ENCODE results near the gene HK1. TPM values are rescaled to one million over a fixed set of nuclear protein-coding genes. Genes with fewer than 3 reads are reported as not detected.

HK1 gene
- total and polyA plus RNA-seq, 7 experiments from 2014 or later, result 60.1 to 144 (median 83.8) TPM

DNA sequence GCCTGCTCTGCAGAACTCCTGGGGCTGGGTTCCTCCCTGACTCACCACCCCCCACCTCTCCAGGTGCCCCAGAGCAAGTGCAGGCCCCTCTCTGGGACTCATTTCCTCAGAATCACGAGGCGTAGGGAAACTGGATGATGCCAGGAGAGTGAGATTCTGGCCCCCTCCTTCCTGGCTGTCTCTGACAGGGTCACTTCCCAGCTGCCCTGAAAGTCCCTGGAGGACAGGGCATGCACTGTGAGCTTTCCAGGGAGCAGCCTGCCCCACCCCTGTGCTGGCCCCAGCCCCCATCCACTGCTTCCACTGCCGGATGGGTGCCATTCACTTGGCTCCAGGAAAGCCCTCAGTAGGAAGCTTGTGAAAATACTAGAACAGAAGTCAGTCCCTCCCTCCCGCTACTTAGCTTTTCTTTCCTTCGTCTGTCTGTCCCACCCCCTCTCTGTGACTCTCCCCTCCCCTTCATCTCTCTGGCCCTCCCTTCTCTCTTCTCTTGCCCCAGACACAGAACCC is 128.1 kb downstream of the HK1 start:
- Histone ChIP-seq H3K27me3 (ENCODE audit: control insufficient read depth in 2 of 2, insufficient read depth in 2 of 2, low read length in 2 of 2) (no peaks in the 10 kb centered on the region), H3K9me3 (ENCODE audit: control insufficient read depth in 2 of 3, low read length in 3 of 3) (no peaks in the 10 kb centered on the region), H3K27ac (ENCODE audit: low read depth, low read length) (no peak overlapping the region), H3K36me3 (ENCODE audit: control insufficient read depth in 2 of 3, insufficient read depth in 3 of 3, low read length in 3 of 3) (peaks cover 0 to 20% (median 0%) of the 10 kb centered on the region in 3 experiments), H3K4me1 (ENCODE audit: control insufficient read depth in 2 of 2, insufficient read depth in 2 of 2, low read length in 2 of 2) (peaks cover 13 to 14% of the 10 kb centered on the region in 2 donors), H3K4me3 (ENCODE audit: low read length) (no peak overlapping the region)
- Mint-ChIP-seq H3K4me1 (peaks cover 14 to 23% (median 20%) of the 10 kb centered on the region in 7 donors), H3K27me3 (no peaks in the 10 kb centered on the region), H3K36me3 (peaks cover 0 to 24% (median 11%) of the 10 kb centered on the region in 5 donors), H3K9me3 (peaks cover 0 to 1% (median 0%) of the 10 kb centered on the region in 11 donors), H3K4me3 (no peak overlapping the region), H3K27ac (peak overlapping the region; percentile 38 to 77 (median 66))
- intact Hi-C loops (cut with micrococcal nuclease), result loop anchor here in 1 of 2 donors (5.0 kb wide), 3 partner anchors 399 to 1644 kb away; no protein-coding TSS in a partner anchor
- POLR2A ChIA-PET, result interaction anchor here (0.7 to 3.2 kb wide), 3 partner anchors 88 to 179 kb away, joined by 3 to 6 read pairs (median 3); no protein-coding TSS in a partner anchor
- no peak for ATAC-seq
- DNase-seq, result no peak
- CTCF ChIA-PET, result interaction anchor here (0.5 to 2.8 kb wide), 10 partner anchors 9 to 172 kb away, joined by 3 to 21 read pairs (median 3); no protein-coding TSS in a partner anchor

GRCh38 chr10:69406816-69407580 is 128.7 kb downstream of the HK1 start:
- CTCF ChIA-PET, result interaction anchor here (0.5 to 2.8 kb wide), 18 partner anchors 8 to 419 kb away, joined by 3 to 21 read pairs (median 4); partner anchors contain the start of gene TACR2
- Histone ChIP-seq H3K4me3 (ENCODE audit: low read length) (no peak overlapping the region), H3K4me1 (ENCODE audit: control insufficient read depth in 2 of 2, insufficient read depth in 2 of 2, low read length in 2 of 2) (peaks cover 13 to 14% of the 10 kb centered on the region in 2 donors), H3K27ac (ENCODE audit: low read depth, low read length) (no peak overlapping the region), H3K36me3 (ENCODE audit: control insufficient read depth in 2 of 3, insufficient read depth in 3 of 3, low read length in 3 of 3) (peaks cover 0 to 15% (median 0%) of the 10 kb centered on the region in 3 experiments), H3K27me3 (ENCODE audit: control insufficient read depth in 2 of 2, insufficient read depth in 2 of 2, low read length in 2 of 2) (no peaks in the 10 kb centered on the region), H3K9me3 (ENCODE audit: control insufficient read depth in 2 of 3, low read length in 3 of 3) (no peaks in the 10 kb centered on the region)
- Mint-ChIP-seq H3K4me3 (no peak overlapping the region), H3K9me3 (peaks cover 0 to 1% (median 0%) of the 10 kb centered on the region in 11 donors), H3K4me1 (peaks cover 14 to 23% (median 20%) of the 10 kb centered on the region in 7 donors), H3K27ac (peak overlapping the region in 8 of 9 donors; percentile 14 to 72 (median 62)), H3K36me3 (peaks cover 0 to 19% (median 11%) of the 10 kb centered on the region in 5 donors), H3K27me3 (no peaks in the 10 kb centered on the region)
- intact Hi-C loops (cut with micrococcal nuclease), result loop anchor here in 1 of 2 donors (5.0 kb wide), 3 partner anchors 400 to 1645 kb away; no protein-coding TSS in a partner anchor
- DNase-seq, result no peak
- no peak for ATAC-seq
- POLR2A ChIA-PET, result interaction anchor here (0.7 to 3.2 kb wide), 7 partner anchors 46 to 686 kb away, joined by 3 to 6 read pairs (median 3); partner anchors contain the start of gene CCAR1

- H3K4me1 Mint-ChIP-seq, result peaks cover 14 to 23% (median 20%) of the 10 kb centered on the region in 7 donors
- H3K27ac Mint-ChIP-seq, result peak overlapping the region; percentile 48 to 95 (median 74)
- H3K4me1 ChIP-seq (ENCODE audit: control insufficient read depth in 2 of 2, insufficient read depth in 2 of 2, low read length in 2 of 2), result peaks cover 13 to 14% of the 10 kb centered on the region in 2 donors
- peaks cover 0 to 1% (median 0%) of the 10 kb centered on the region in 11 donors for H3K9me3 Mint-ChIP-seq
- POLR2A ChIA-PET, result interaction anchor here (0.7 to 3.2 kb wide), 11 partner anchors 17 to 687 kb away, joined by 3 to 10 read pairs (median 4); partner anchors contain the start of gene CCAR1
- peaks cover 0 to 10% (median 0%) of the 10 kb centered on the region in 3 experiments for H3K36me3 ChIP-seq (ENCODE audit: control insufficient read depth in 2 of 3, insufficient read depth in 3 of 3, low read length in 3 of 3)
- no peak for ATAC-seq
- H3K27ac ChIP-seq (ENCODE audit: low read depth, low read length), result no peak overlapping the region
- H3K36me3 Mint-ChIP-seq, result peaks cover 0 to 17% (median 11%) of the 10 kb centered on the region in 5 donors
- H3K4me3 ChIP-seq (ENCODE audit: low read length), result no peak overlapping the region
- DNase-seq, result peak in 2 of 9 donors; percentile 24 to 26
- no peaks in the 10 kb centered on the region for H3K27me3 Mint-ChIP-seq
- no peaks in the 10 kb centered on the region for H3K27me3 ChIP-seq (ENCODE audit: control insufficient read depth in 2 of 2, insufficient read depth in 2 of 2, low read length in 2 of 2)
- H3K9me3 ChIP-seq (ENCODE audit: control insufficient read depth in 2 of 3, low read length in 3 of 3), result no peaks in the 10 kb centered on the region
- intact Hi-C loops (cut with micrococcal nuclease), result loop anchor here (1.0 to 5.0 kb wide), 14 partner anchors 15 to 1645 kb away; partner anchors contain the start of genes SUPV3L1 (in 2 of the 2), FAM241B (in 1 of the 2), TSPAN15 (in 1 of the 2) and VPS26A (in 1 of the 2)
- CTCF ChIA-PET, result interaction anchor here (0.6 to 2.8 kb wide), 20 partner anchors 9 to 420 kb away, joined by 3 to 21 read pairs (median 4); partner anchors contain the start of gene TACR2
- H3K4me3 Mint-ChIP-seq, result peak overlapping the region in 6 of 10 donors; percentile 1 to 65 (median 44)
Observed at GRCh38 chr10:69407621-69408301, 129.5 kb downstream of the HK1 start.

DNA sequence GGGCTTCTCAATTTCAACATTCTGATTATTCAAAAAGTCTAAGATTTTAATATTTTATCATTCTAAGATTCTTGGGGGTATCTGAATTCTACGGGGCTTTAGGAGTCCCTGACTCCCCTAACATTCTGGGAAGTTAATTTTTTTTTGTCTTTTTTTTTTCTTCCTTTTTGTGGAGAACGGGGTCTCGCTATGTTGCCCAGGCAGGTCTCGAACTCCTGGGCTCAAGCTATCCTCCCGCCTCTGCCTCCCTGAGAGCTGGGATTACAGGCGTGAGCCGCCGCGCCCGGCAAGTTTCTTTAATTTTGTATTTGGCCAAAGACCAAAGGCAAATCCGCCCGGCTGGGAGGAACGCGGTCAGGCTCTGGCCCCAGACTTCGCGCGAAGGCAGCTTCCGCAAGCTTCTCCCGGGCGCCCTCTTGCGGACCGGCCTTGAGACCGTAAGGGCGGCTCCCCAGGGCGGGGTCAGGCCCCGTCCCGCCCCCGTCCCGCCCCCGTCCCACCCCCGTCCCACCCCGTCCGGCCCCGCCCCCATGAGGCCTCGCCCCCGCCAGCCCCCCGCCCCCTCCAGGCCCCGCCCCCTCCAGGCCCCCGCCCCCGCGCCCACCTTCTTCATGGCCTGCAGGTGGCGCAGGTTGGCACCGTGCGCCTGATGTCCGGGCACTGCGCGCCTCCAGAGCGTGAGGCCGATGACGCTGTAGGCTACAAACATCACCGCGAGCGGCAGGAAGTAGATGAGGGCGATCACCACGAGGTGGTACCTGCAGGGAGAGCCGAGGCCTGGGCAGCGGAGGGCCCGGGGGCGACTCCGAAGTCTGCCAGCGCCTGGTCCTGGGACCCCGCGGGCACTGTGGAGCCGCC is 130.3 kb downstream of the HK1 start:
- no peaks in the 10 kb centered on the region for H3K27me3 ChIP-seq (ENCODE audit: control insufficient read depth in 2 of 2, insufficient read depth in 2 of 2, low read length in 2 of 2)
- Mint-ChIP-seq H3K4me3 (peak overlapping the region; percentile 65 to 83 (median 74)), H3K9me3 (peaks cover 0 to 1% (median 0%) of the 10 kb centered on the region in 11 donors), H3K27ac (peak overlapping the region; percentile 82 to 96 (median 92)), H3K4me1 (peaks cover 14 to 28% (median 20%) of the 10 kb centered on the region in 7 donors), H3K36me3 (peaks cover 0 to 11% (median 9%) of the 10 kb centered on the region in 5 donors), H3K27me3 (no peaks in the 10 kb centered on the region)
- DNase-seq, result peak; percentile 82 to 92 (median 90)
- peak; percentile 94 for ATAC-seq
- H3K36me3 ChIP-seq (ENCODE audit: control insufficient read depth in 2 of 3, insufficient read depth in 3 of 3, low read length in 3 of 3), result peaks cover 0 to 6% (median 0%) of the 10 kb centered on the region in 3 experiments
- ChIA-PET CTCF (interaction anchor here (0.6 to 2.8 kb wide), 15 partner anchors 9 to 421 kb away, joined by 3 to 21 read pairs (median 4); partner anchors contain the start of gene TACR2), POLR2A (interaction anchor here (0.7 to 3.2 kb wide), 8 partner anchors 16 to 313 kb away, joined by 3 to 10 read pairs (median 4); no protein-coding TSS in a partner anchor)
- H3K27ac ChIP-seq (ENCODE audit: low read depth, low read length), result peak overlapping the region; percentile 76
- intact Hi-C loops (cut with micrococcal nuclease), result loop anchor here (1.0 to 5.0 kb wide), 15 partner anchors 16 to 1646 kb away; partner anchors contain the start of genes SUPV3L1 (in 2 of the 2), FAM241B (in 1 of the 2), TSPAN15 (in 1 of the 2) and VPS26A (in 1 of the 2)
- no peaks in the 10 kb centered on the region for H3K9me3 ChIP-seq (ENCODE audit: control insufficient read depth in 2 of 3, low read length in 3 of 3)
- H3K4me1 ChIP-seq (ENCODE audit: control insufficient read depth in 2 of 2, insufficient read depth in 2 of 2, low read length in 2 of 2), result peaks cover 13 to 14% of the 10 kb centered on the region in 2 donors
- H3K4me3 ChIP-seq (ENCODE audit: low read length), result peak overlapping the region; percentile 54

DNA sequence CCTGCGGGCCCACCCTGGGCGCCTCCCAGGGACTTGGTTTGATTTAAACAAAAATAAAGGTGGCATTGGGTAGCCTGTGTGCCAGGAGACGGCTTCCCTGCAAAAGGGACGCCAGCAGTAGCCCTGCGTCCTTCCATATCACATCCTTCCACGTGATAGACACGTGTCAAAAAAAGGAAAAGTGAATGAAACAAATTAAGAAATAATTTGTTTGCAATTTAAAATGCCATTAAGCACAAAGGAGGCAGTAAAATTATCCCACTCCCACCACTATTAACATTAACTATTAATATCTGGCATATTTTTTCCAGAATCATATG is 130.8 kb downstream of the HK1 start:
- CTCF ChIA-PET, result interaction anchor here (0.8 to 2.5 kb wide), 2 partner anchors 11 to 96 kb away, joined by 3 to 9 read pairs; no protein-coding TSS in a partner anchor

More for the DNA sequence above, 130.8 kb downstream of the HK1 start:
- peak overlapping the region in 5 of 10 donors; percentile 45 to 77 (median 67) for H3K4me3 Mint-ChIP-seq
- Histone ChIP-seq H3K27me3 (ENCODE audit: control insufficient read depth in 2 of 2, insufficient read depth in 2 of 2, low read length in 2 of 2) (no peaks in the 10 kb centered on the region), H3K9me3 (ENCODE audit: control insufficient read depth in 2 of 3, low read length in 3 of 3) (no peaks in the 10 kb centered on the region), H3K4me1 (ENCODE audit: control insufficient read depth in 2 of 2, insufficient read depth in 2 of 2, low read length in 2 of 2) (peaks cover 13 to 14% of the 10 kb centered on the region in 2 donors), H3K27ac (ENCODE audit: low read depth, low read length) (peak overlapping the region; percentile 76), H3K4me3 (ENCODE audit: low read length) (peak overlapping the region; percentile 54), H3K36me3 (ENCODE audit: control insufficient read depth in 2 of 3, insufficient read depth in 3 of 3, low read length in 3 of 3) (peaks cover 0 to 3% (median 0%) of the 10 kb centered on the region in 3 experiments)
- intact Hi-C loops (cut with micrococcal nuclease), result loop anchor here (1.0 to 5.0 kb wide), 5 partner anchors 17 to 1647 kb away; no protein-coding TSS in a partner anchor
- no peaks in the 10 kb centered on the region for H3K27me3 Mint-ChIP-seq
- ATAC-seq (no peak), DNase-seq (no peak)
- H3K4me1 Mint-ChIP-seq, result peaks cover 14 to 28% (median 20%) of the 10 kb centered on the region in 7 donors
- peaks cover 0 to 5% (median 4%) of the 10 kb centered on the region in 5 donors for H3K36me3 Mint-ChIP-seq
- H3K27ac Mint-ChIP-seq, result peak overlapping the region; percentile 80 to 96 (median 92)
- H3K9me3 Mint-ChIP-seq, result peaks cover 0 to 1% (median 0%) of the 10 kb centered on the region in 11 donors
- POLR2A ChIA-PET, result interaction anchor here (1.6 to 3.2 kb wide), 2 partner anchors 16 to 98 kb away, joined by 6 to 10 read pairs; no protein-coding TSS in a partner anchor

Data from naive thymus-derived CD4-positive, alpha-beta T cell (primary cell).